DMS153 treated with DMSO at 0.1 percent for 48 hours (cell line): ENCODE measurements around the gene DRD1.
"Not testable (repeated sequence)": the region's sequence is repeated elsewhere in the genome, so short reads cannot be mapped to it uniquely, and the experiment has no call there.

Experiments
- DNase-seq: peaks from one replicate; lab custom pipeline; 2025; ENCODE audit not compliant: unreplicated experiment; lab: John Stamatoyannopoulos, UW

The DRD1 gene

GRCh38 chr5:175434800-175435199 lies 9.2 kb downstream of the DRD1 start:
- no peak for DNase-seq

- no peak for DNase-seq
Observed at GRCh38 chr5:175427762-175428161, 16.2 kb downstream of the DRD1 start.

- DNase-seq, result not testable (repeated sequence)
Observed at GRCh38 chr5:175424594-175424993, 19.4 kb downstream of the DRD1 start.

- DNase-seq, result no peak
Observed at GRCh38 chr5:175422058-175422457, 21.9 kb downstream of the DRD1 start.

GRCh38 chr5:175420383-175420782 lies 23.6 kb downstream of the DRD1 start:
- DNase-seq, result no peak

GRCh38 chr5:175418251-175418650 lies 25.7 kb downstream of the DRD1 start:
- no peak for DNase-seq

- no peak for DNase-seq
Observed at GRCh38 chr5:175417384-175417783, 26.6 kb downstream of the DRD1 start.

- DNase-seq, result no peak
Observed at GRCh38 chr5:175415303-175415702, 28.7 kb downstream of the DRD1 start.

- no peak for DNase-seq
Observed at GRCh38 chr5:175410926-175411325, 33.1 kb downstream of the DRD1 start.

GRCh38 chr5:175406300-175406699 lies 37.7 kb downstream of the DRD1 start:
- DNase-seq, result no peak

GRCh38 chr5:175397590-175398297 lies 46.2 kb downstream of the DRD1 start:
- not testable (repeated sequence) for DNase-seq

- DNase-seq, result not testable (repeated sequence)
Observed at GRCh38 chr5:175395430-175395829, 48.6 kb downstream of the DRD1 start.

- DNase-seq, result no peak
Observed at GRCh38 chr5:175394601-175395000, 49.4 kb downstream of the DRD1 start.

GRCh38 chr5:175393897-175394296 lies 50.1 kb downstream of the DRD1 start:
- no peak for DNase-seq

- no peak for DNase-seq
Observed at GRCh38 chr5:175392236-175392635, 51.7 kb downstream of the DRD1 start.

GRCh38 chr5:175390352-175391083 lies 53.5 kb downstream of the DRD1 start:
- DNase-seq, result no peak
